SU-DHL-6 (cell line): ENCODE measurements around the gene APBA2.

Experiments used
- EZH2phosphoT487 ChIP-seq: fragments of 200-600 bp; sonication (generic), shearing (Covaris generic); conservative IDR thresholded peaks from 2 replicates; pipeline ENCODE4 v1.6.1; 2018; ENCODE audit warnings: mild to moderate bottlenecking, antibody characterized with exemption, low read length, moderate library complexity, mixed read lengths
- TF ChIP-seq, protein P1 (sequence below): fragments of 200-600 bp; sonication (generic); IDR thresholded peaks from one replicate; pipeline ENCODE4 v1.5.1; 2017; ENCODE audit warnings: antibody characterized with exemption, mild to moderate bottlenecking, low read length, moderate library complexity; ENCODE audit not compliant: insufficient read depth, poor library complexity, severe bottlenecking

DNA sequence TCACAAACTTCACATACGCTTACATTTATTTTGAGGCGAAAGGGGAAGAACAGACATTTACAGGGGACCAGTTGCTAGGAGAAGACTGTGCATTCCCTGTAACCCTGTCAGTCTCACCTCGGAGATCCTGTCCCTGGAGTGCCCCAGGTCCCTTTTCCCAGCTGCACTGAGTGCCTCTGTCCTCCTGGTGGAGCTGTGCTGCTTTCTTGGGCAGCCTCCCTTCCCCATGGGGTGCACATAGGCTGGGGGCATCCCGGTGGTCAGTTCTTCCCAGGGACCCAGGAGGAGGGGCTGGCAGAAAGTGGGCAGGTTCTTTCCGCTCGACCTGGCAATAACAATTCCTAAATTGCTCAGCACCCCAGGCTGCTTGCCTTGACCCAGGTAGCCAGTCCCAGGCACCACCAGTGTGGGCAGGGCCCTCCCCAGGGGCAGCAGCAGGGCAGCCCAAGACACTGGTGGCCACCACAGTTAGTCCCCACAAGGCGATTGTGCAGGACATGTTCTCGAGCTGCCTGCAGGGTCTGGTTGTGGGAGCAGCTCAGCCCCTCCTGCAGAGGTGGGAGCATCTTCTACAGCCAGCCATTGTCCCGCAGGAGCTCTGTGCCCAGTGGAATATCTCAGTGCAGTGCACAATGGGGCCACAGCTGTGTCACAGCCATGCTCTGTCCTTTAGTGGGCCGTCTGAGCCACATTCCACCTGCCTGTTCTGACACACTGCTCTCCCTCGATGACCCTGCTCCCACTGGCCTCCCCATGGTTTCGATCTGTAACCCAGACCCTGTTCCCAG lies 36.3 kb downstream of the APBA2 start:
- TF ChIP-seq, protein P1, sequence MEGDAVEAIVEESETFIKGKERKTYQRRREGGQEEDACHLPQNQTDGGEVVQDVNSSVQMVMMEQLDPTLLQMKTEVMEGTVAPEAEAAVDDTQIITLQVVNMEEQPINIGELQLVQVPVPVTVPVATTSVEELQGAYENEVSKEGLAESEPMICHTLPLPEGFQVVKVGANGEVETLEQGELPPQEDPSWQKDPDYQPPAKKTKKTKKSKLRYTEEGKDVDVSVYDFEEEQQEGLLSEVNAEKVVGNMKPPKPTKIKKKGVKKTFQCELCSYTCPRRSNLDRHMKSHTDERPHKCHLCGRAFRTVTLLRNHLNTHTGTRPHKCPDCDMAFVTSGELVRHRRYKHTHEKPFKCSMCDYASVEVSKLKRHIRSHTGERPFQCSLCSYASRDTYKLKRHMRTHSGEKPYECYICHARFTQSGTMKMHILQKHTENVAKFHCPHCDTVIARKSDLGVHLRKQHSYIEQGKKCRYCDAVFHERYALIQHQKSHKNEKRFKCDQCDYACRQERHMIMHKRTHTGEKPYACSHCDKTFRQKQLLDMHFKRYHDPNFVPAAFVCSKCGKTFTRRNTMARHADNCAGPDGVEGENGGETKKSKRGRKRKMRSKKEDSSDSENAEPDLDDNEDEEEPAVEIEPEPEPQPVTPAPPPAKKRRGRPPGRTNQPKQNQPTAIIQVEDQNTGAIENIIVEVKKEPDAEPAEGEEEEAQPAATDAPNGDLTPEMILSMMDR: no peak
- TF ChIP-seq EZH2phosphoT487: no peak
